ENCODE results near the gene HEG1.

HEG1 gene

GRCh38 chr3:125072301-125072700 is 16.5 kb upstream of the HEG1 start:
- no peak for DNase-seq (ENCODE audit: low spot score)

GRCh38 chr3:125069968-125070745 is 14.4 kb upstream of the HEG1 start:
- DNase-seq (ENCODE audit: low spot score): no peak

GRCh38 chr3:125069452-125069851 is 13.7 kb upstream of the HEG1 start:
- DNase-seq (ENCODE audit: low spot score): no peak

GRCh38 chr3:125068265-125068664 is 12.5 kb upstream of the HEG1 start:
- no peak for DNase-seq (ENCODE audit: low spot score)

- DNase-seq (ENCODE audit: low spot score): no peak
Observed at GRCh38 chr3:125067225-125067624, 11.4 kb upstream of the HEG1 start.

- no peak for DNase-seq (ENCODE audit: low spot score)
Observed at GRCh38 chr3:125062904-125063618, 7.3 kb upstream of the HEG1 start.

GRCh38 chr3:125061646-125062045 is 5.8 kb upstream of the HEG1 start:
- no peak for DNase-seq (ENCODE audit: low spot score)

GRCh38 chr3:125061170-125061569 is 5.4 kb upstream of the HEG1 start:
- DNase-seq (ENCODE audit: low spot score): no peak

- DNase-seq (ENCODE audit: low spot score): no peak
Observed at GRCh38 chr3:125059488-125060245, 3.9 kb upstream of the HEG1 start.

- DNase-seq (ENCODE audit: low spot score): no peak
Observed at GRCh38 chr3:125058959-125059358, 3.2 kb upstream of the HEG1 start.

- no peak for DNase-seq (ENCODE audit: low spot score)
Observed at GRCh38 chr3:125058529-125058928, 2.7 kb upstream of the HEG1 start.

- DNase-seq (ENCODE audit: low spot score): no peak
Observed at GRCh38 chr3:125057186-125057850, 1.5 kb upstream of the HEG1 start.

GRCh38 chr3:125055331-125055912 is 375 bp downstream of the HEG1 start:
- DNase-seq (ENCODE audit: low spot score): no peak

GRCh38 chr3:125054449-125055329 is 1.1 kb downstream of the HEG1 start:
- DNase-seq (ENCODE audit: low spot score): peak; percentile 40

- no peak for DNase-seq (ENCODE audit: low spot score)
Observed at GRCh38 chr3:125054062-125054448, 1.7 kb downstream of the HEG1 start.

- DNase-seq (ENCODE audit: low spot score): no peak
Observed at GRCh38 chr3:125053304-125053699, 2.5 kb downstream of the HEG1 start.

- DNase-seq (ENCODE audit: low spot score): no peak
Observed at GRCh38 chr3:125052624-125053303, 3.0 kb downstream of the HEG1 start.

- peak; percentile 80 for DNase-seq (ENCODE audit: low spot score)
Observed at GRCh38 chr3:125051715-125052581, 3.8 kb downstream of the HEG1 start.

- no peak for DNase-seq (ENCODE audit: low spot score)
Observed at GRCh38 chr3:125051205-125051604, 4.6 kb downstream of the HEG1 start.

Data from CD4-positive, alpha-beta T cell treated with Interleukin-2 at 100 ng/mL for 4 hours (primary cell).